DOHH2 (cell line): ENCODE measurements around the gene PGA3.
"Not testable (repeated sequence)": the region's sequence is repeated elsewhere in the genome, so short reads cannot be mapped to it uniquely, and the experiment has no call there.

Experiments used
- H3F3A ChIP-seq: fragments of 200-600 bp; sonication (generic), shearing (Covaris generic); 2 replicates; pipeline ENCODE4 v1.6.0; 2016; ENCODE audit warnings: antibody characterized with exemption, mild to moderate bottlenecking; ENCODE audit not compliant: control insufficient read depth, insufficient read depth
- H3K27ac ChIP-seq: fragments of 200-600 bp; sonication (generic); 2 replicates; pipeline ENCODE4 v1.5.1; 2014; ENCODE audit warnings: low read depth, mild to moderate bottlenecking, low read length, moderate library complexity
- H3K27me3 ChIP-seq: fragments of 200-600 bp; sonication (generic); 2 replicates; pipeline ENCODE4 v1.6.1; 2014; ENCODE audit warnings: mild to moderate bottlenecking, low read length, mixed read lengths; ENCODE audit not compliant: control insufficient read depth
- H3K36me3 ChIP-seq: fragments of 200-600 bp; sonication (generic); 2 replicates; pipeline ENCODE4 v1.6.1; 2014; ENCODE audit warnings: mild to moderate bottlenecking, low read length, moderate library complexity, mixed read lengths; ENCODE audit not compliant: control insufficient read depth
- H3K4me1 ChIP-seq: fragments of 200-600 bp; sonication (generic); 2 replicates; pipeline ENCODE4 v1.6.1; 2014; ENCODE audit warnings: mild to moderate bottlenecking, low read length, mixed read lengths; ENCODE audit not compliant: control insufficient read depth
- H3K4me2 ChIP-seq: fragments of 200-600 bp; sonication (generic); 2 replicates; pipeline ENCODE4 v1.6.0; 2014; ENCODE audit warnings: mild to moderate bottlenecking, low read length, moderate library complexity
- H3K4me3 ChIP-seq: fragments of 200-600 bp; sonication (generic); 2 replicates; pipeline ENCODE4 v1.5.1; 2014; ENCODE audit warnings: mild to moderate bottlenecking, low read length, mixed read lengths
- H3K79me2 ChIP-seq: fragments of 200-600 bp; sonication (generic); 2 replicates; pipeline ENCODE4 v1.6.1; 2014; ENCODE audit warnings: mild to moderate bottlenecking, low read length, mixed read lengths; ENCODE audit not compliant: control insufficient read depth
- H3K9me2 ChIP-seq: fragments of 200-600 bp; sonication (generic); replicated peaks from 2 replicates; pipeline ENCODE4 v1.6.1; 2014; ENCODE audit warnings: mild to moderate bottlenecking, low read length, mixed read lengths; ENCODE audit not compliant: control insufficient read depth
- H3K9me3 ChIP-seq: fragments of 200-600 bp; sonication (generic); 2 replicates; pipeline ENCODE4 v1.6.1; 2014; ENCODE audit warnings: antibody characterized with exemption, low read length, mixed read lengths; ENCODE audit not compliant: control insufficient read depth, insufficient read depth
- H4K20me1 ChIP-seq: fragments of 200-600 bp; sonication (generic); 2 replicates; pipeline ENCODE4 v1.6.0; 2014; ENCODE audit warnings: low read depth, mild to moderate bottlenecking, antibody characterized with exemption, low read length, moderate library complexity; ENCODE audit not compliant: control insufficient read depth, insufficient read depth

Gene PGA3

DNA sequence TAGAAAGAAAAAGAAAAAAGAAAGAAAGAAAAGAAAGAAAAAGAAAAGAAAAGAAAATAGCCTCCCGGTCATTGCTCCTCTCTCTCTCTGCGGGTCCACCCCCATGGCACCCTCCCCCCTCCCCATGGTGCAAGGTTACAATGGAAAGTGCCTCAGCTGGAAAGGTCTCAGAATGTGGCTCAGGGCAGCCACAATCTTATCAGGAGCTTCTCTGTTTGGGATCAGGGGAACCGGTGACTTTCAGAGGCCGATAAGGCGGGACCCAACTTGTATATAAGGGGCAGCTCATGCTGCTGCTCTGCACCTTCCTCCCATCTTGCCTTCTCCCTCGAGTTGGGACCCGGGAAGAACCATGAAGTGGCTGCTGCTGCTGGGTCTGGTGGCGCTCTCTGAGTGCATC is 37.6 kb downstream of the PGA3 start, which contains the start of gene PGA5:
Gene PGA5, plus strand, starts transcription at position 301 of the 400 bp plus-strand sequence. Its CDS starts 52 bp downstream, at position 353.
- not testable (repeated sequence) for H3K4me2 ChIP-seq, H3K4me1 ChIP-seq, H3K9me2 ChIP-seq, H3K4me3 ChIP-seq, H3K9me3 ChIP-seq, H3K79me2 ChIP-seq, H4K20me1 ChIP-seq, H3F3A ChIP-seq, H3K27ac ChIP-seq, H3K27me3 ChIP-seq, H3K36me3 ChIP-seq

DNA sequence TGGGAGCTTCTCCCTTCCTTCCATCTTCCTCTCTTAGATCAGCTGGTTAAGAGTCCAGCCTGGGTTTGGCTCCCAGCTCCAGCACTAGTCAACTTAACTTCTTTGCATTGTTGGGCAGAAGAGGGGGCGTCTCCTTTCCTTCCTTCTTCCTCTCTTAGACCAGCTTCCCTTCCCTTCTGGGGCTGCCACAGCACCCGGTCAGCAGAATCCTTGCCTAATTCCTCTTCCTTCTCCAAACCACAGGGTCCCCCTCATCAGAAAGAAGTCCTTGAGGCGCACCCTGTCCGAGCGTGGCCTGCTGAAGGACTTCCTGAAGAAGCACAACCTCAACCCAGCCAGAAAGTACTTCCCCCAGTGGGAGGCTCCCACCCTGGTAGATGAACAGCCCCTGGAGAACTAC is 38.2 kb downstream of the PGA3 start:
- H3K36me3 ChIP-seq, H3F3A ChIP-seq, H3K79me2 ChIP-seq, H3K9me3 ChIP-seq, H4K20me1 ChIP-seq, H3K4me1 ChIP-seq, H3K9me2 ChIP-seq, H3K4me3 ChIP-seq, H3K27ac ChIP-seq, H3K4me2 ChIP-seq, H3K27me3 ChIP-seq: not testable (repeated sequence)

DNA sequence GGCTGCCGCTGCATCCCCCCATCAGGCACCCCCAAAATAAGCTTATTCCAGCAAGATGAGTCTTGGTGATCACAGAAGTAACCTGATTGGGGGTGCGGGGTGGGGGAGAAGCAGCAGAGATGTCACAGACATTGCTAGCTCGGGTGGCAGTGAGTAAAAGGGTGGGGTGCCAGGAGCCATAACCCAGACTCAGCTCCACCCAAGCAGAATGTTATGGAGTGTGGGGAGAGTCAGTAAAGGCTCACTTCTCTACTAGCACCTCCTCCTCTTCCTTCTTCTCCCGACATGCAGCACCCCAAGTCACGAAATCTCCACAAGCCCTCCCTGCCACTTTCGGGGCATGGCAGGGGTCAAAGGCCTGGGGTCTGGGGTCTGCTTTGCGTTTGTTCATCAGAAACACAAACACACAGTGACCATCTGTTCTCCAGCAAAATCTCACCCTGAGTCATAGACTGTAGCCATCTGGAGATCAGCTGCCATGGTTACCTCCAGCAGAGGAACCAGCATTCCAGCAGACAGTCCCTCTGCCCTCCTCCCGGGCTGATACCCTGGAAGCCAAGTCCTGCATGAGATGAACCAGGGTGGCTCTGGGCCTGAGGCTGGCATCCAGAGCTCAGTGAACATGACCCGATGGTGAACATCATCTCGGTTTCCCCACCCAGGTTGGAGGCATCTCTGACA is 42.1 kb downstream of the PGA3 start:
- H3K4me2 ChIP-seq, H3K79me2 ChIP-seq, H3K27ac ChIP-seq, H3K36me3 ChIP-seq, H3K27me3 ChIP-seq, H3K4me1 ChIP-seq, H3F3A ChIP-seq, H4K20me1 ChIP-seq, H3K4me3 ChIP-seq, H3K9me2 ChIP-seq, H3K9me3 ChIP-seq: not testable (repeated sequence)

DNA sequence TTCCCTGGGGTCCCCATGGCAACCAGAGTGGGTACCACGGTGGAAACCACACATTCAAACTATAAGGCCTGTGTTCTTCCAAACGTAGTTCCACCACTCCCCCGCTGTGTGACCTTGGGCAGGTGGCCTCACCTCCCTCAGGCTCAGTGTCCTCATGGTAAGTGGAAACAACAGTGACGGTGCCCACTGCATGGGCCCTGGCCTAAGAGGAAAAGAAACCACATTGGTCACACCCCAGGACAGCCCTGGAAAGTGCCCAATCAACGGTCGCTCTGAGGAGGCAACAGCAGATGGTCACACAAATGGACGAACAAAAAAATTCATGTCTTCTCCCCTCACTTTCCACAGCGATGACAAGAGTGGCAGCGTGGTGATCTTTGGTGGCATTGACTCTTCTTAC is 44.8 kb downstream of the PGA3 start:
- not testable (repeated sequence) for H3K4me2 ChIP-seq, H3K4me3 ChIP-seq, H3K36me3 ChIP-seq, H4K20me1 ChIP-seq, H3K9me2 ChIP-seq, H3K27me3 ChIP-seq, H3K9me3 ChIP-seq, H3K4me1 ChIP-seq, H3K79me2 ChIP-seq, H3K27ac ChIP-seq, H3F3A ChIP-seq

DNA sequence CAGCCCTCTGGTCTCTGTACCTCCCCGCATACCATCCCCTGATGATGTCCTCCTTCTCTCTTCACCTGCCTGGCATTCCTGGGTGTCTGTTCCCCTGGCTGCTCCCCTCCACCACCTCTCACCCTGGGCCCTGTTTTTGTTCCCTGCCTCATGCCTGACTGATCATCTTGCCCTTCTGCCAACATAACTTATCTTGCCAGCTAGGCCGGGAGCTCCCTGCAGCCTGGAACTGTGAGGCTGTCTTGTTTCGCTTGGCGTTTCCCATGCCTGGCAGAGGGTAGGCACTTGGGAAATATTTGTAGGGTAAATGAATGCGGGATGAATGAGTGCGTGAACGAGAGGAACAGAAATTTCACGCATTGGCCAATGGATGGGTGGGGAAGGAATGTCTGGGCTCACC is 45.9 kb downstream of the PGA3 start:
- H3K9me2 ChIP-seq, H3K4me2 ChIP-seq, H4K20me1 ChIP-seq, H3K36me3 ChIP-seq, H3K27ac ChIP-seq, H3K4me1 ChIP-seq, H3K27me3 ChIP-seq, H3K9me3 ChIP-seq, H3F3A ChIP-seq, H3K79me2 ChIP-seq, H3K4me3 ChIP-seq: not testable (repeated sequence)

DNA sequence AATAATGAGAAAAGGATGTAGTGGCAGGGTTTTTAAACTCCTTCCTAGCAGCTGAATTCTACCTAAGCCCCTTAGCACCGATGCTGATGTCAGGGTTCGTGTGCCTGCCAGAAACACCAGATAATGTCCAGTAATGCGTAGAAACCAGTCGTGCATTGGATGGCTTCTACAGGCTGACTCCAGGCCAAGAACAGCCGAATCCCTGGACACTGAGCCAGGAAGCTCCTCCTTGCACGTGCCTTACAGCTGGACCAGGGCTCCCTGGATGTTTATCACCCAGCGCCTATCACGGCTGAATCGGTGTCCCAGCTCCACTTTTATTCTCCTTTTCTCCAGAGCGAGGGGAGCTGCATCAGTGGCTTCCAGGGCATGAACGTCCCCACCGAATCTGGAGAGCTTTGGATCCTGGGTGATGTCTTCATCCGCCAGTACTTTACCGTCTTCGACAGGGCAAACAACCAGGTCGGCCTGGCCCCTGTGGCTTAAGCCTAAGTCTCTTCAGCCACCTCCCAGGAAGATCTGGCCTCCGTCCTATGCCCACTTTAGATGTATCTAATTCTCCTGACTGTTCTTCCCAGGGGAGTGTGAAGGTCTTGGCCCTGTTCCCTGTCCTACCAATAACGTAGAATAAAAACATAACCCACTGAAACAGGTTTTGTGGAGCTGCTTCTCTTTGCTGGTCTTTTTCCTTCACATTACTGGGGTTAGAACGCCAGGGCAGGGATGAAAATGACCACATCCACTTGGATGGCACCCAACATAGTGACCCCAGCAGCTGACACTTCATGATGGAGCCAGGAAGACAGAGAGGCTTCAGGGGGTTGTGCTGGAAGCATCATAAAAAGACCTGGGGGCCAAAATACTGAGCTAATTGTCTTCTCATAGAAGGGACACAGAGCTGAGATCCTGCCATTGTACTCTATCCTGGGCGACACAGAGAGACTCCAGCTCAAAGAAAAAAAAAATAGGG is 47.8 kb downstream of the PGA3 start:
- H3K4me2 ChIP-seq, H3K27me3 ChIP-seq, H3K9me2 ChIP-seq, H3K36me3 ChIP-seq, H3K9me3 ChIP-seq, H3K4me3 ChIP-seq, H3K27ac ChIP-seq, H3K4me1 ChIP-seq, H4K20me1 ChIP-seq, H3F3A ChIP-seq, H3K79me2 ChIP-seq: not testable (repeated sequence)

DNA sequence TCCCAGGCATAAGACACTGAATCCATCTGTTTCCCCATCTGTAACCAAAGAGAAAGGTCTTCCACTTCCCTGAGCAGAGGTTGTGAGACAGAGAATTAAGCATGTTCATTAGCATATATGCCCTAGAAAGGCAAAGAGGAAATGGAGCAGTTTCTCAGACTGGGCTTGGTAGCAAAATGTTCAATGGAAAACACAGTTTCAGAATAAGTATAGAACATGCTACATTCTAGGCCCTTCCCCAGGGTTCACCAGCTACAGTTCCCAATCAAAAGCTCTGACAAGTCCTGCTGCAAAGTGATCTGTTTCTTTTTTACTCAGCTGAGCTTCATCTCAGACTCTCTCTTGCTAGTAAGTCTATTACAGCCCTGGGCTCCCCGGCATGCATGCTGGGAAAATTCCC is 49.0 kb downstream of the PGA3 start:
- not testable (repeated sequence) for H3K4me2 ChIP-seq, H3K79me2 ChIP-seq, H3K4me1 ChIP-seq, H3K9me2 ChIP-seq, H3K9me3 ChIP-seq, H3F3A ChIP-seq, H3K36me3 ChIP-seq, H3K4me3 ChIP-seq, H3K27ac ChIP-seq, H4K20me1 ChIP-seq, H3K27me3 ChIP-seq
